Measurements from ENCODE around the gene UQCR10. TPM values are rescaled to one million over a fixed set of nuclear protein-coding genes. Genes with fewer than 3 reads are reported as not detected.
"Not testable (repeated sequence)": the region's sequence is repeated elsewhere in the genome, so short reads cannot be mapped to it uniquely, and the experiment has no call there.

The UQCR10 gene
- total RNA-seq, 1 donor from 2014 or later: 81.1 TPM

DNA sequence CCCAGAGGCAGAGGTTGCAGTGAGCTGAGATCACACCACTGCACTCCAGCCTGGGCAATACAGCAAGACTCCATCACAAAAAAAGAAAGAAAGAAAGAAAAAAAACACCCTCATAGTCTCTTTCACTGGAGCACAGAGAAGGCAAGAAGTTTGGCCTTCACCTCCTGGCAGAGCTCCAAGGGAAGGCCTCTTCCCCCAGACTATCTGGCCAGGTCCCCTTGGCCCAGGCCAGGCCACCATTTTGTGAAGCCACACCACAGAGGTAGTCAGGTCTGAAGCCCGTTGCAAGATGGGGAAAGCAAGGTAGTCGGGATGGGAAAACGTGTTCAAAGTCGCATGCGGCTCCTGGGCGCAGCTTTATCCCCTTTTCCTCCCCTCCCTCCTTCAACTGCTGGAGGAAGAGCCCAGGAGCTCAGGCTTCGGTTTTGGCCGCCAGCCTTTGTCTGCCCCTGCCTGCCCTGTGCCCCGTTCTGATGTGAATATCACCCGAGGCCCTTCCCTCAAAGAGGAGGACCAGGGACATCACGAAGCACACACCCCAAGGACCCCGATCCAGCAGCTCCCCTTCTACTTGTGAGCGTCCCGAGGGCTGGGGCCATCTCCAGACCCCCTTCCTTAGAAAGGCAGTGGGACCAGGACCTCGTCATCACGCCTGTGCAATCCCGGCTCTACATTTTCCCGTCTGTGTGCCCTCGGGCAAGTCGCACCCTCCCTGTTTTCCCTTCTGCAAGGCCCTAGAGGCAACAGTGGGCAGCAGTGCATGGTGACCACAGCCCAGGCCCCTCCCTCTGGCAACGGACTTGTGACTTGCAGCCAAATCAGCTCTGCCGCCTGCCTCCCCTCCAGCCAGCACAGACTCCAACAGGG is 29.7 kb upstream of the UQCR10 start:
- DNase-seq (ENCODE audit: low spot score): no peak

DNA sequence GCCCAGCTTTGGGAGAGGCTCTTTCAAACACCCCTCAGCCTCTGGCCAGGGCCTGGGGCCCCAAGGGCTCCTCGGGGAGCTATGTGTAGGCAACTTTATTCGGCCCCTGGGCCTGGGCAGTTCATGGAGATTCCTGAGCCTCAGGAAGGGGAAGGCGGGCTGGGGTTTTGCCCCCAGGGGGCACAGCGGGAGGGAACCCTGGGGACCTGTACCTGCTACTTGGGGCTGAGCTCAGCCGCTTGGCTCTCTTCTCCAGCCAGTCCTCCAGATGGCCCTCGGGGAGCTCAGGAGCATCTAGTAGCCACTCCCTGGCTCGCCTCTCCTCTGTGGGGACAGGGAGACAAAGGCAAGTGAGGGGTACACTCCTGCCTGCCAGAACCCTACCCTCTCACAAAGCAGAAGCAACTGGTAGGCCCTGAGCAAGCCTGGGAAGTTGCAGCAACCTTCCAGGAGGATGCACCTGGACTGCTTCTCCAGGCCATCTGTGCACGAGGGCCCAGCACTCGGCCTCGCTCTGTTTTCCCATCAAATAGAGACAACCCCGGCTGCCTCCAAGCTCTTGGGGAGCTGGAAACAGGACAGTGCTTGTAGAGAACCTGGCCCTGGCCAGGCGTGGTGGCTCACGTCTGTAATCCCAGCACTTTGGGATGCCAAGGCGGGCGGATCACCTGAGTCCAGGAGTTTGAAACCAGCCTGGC is 28.9 kb upstream of the UQCR10 start:
- DNase-seq (ENCODE audit: low spot score): no peak

- no peak for DNase-seq (ENCODE audit: low spot score)
These were observed 27.8 kb upstream of the UQCR10 start for GRCh38 chr22:29739346-29739875.

- DNase-seq (ENCODE audit: low spot score): no peak
These were observed 27.0 kb upstream of the UQCR10 start for GRCh38 chr22:29740216-29740615.

DNA sequence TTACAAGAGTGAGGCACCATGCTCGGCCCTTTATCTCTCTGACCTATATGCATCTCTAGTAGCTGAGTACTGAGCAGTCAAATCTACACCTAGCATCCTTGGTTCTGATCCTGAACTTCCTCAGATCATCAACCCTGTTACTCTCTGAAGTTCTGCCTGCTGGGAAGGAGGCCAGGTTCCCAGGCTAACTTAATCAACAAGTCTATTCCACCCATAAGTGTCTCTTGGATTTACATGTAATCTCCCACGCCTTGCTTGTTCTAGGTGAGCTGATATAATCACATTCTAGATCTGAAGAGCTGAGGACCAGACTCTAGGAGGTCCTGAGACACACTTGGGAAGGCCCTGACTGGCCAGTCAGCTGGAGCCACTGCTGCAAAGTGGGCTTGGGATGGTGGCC is 25.2 kb upstream of the UQCR10 start:
- DNase-seq (ENCODE audit: low spot score): no peak

GRCh38 chr22:29742326-29742725 is 24.8 kb upstream of the UQCR10 start:
- no peak for DNase-seq (ENCODE audit: low spot score)

- DNase-seq (ENCODE audit: low spot score): no peak
These were observed 22.3 kb upstream of the UQCR10 start for GRCh38 chr22:29744902-29745301.

DNA sequence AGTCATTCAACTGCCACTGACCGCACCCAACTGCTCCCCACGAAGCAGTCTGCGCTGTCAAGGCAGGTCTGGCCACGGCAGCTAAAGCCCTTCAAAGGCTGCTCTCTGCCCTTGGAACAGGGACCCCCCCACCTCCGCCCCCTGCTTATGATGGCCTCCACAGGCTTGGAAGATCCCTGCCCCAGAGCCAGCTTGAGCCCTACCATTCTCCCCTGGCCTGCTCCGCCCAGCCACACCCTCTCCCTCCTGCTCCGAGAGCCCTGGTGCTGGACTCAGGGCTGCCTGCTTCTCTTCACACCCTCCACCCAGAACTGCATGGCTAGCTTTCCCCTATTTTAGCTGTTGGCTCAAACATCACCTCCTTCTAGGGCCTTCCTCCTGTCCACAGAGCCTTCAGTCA is 19.3 kb upstream of the UQCR10 start:
- DNase-seq (ENCODE audit: low spot score): no peak

DNA sequence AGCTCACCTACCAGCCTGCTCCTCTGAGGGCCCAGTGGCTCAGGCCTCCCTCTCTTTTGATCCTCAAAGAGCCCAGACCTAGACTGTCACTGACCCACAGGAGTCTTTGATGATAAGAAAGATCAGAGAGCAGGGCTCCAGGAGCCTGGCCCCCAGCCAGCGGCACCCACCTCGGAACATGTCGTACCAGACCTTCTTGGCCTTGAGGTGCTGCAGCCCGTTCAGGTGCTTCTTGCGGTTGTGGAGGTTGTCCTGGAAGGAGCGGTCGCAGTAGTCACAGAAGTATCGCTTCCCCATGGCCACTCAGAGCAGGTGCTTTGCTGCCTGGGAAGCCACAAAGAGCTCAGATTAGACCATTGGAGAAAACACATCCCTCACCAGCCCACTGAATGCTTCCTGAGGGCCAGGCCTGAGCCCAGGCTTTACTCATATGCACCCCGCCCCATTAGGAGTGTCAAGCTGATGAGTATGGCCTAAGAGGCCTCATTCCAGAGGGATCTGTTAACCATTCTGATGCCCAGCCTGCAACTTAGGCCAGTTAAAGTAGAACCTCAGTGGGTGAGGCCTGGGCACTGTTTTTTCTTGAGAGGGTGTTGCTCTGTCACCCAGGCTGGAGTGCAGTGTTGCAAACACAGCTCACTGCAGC is 18.8 kb upstream of the UQCR10 start:
- DNase-seq (ENCODE audit: low spot score): no peak

GRCh38 chr22:29750029-29750428 is 17.1 kb upstream of the UQCR10 start:
- DNase-seq (ENCODE audit: low spot score): no peak

DNA sequence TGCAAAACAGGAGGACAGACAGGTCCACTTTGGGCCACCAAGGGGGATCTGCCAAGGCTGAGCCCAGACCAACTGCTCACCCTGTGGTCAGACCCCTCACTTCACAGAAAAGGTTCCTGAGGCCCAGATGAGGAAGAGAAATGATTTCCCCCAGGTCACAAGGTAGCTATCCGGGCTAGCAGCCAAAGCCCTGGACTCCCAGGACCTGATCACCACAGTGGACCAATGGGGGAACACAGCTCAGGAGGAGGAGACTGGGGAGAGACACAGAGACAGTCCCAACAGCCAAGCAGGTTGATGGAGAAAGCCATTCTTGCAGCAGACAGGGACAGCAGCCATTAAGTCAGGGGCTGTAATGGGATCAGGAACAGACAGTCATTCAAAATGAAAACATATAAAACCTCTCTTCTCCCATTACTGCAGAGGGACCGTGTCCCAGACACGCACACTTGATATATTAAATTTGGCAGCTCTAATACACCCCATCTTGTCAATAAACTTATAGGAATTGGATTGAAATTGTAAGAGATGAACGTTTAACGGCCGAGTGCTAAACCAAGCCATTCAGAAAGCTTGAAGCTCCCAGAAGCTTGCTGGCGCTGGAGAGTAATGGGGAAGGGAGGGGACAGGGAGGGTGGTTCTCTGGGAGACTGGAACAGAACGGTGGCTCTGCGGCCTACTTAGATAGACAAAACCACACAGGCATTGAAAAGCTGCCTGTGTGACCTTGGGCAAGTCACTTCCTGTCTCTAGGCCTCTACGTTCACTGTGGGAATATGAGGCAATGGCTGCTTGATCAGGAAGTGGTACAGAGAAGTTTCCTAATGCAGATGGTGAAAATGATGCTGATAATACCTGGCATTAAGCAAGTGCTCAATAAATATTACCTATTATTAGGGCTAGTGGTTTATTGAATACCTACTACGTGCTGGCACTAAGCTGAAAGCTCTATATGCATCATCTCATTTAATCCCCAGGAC is 16.3 kb upstream of the UQCR10 start:
- no peak for DNase-seq (ENCODE audit: low spot score)

DNA sequence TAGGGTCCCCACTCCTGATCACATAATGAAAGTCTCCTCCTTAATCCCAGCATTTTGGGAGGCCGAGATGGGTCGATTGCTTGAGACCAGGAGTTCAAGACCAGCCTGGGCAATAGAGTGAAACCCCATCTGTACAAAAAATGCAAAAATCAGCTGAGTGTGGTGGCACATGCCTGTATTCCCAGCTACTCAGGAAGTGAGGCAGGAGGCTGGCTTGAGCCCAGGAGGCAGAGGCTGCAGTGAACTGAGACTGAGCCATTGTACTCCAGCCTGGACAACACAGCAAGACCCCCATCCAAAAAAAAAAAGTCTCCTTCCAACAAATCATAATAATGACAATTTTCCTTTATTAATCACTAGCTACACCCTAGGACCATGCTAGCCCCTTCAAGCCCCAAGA is 15.5 kb upstream of the UQCR10 start:
- no peak for DNase-seq (ENCODE audit: low spot score)

DNA sequence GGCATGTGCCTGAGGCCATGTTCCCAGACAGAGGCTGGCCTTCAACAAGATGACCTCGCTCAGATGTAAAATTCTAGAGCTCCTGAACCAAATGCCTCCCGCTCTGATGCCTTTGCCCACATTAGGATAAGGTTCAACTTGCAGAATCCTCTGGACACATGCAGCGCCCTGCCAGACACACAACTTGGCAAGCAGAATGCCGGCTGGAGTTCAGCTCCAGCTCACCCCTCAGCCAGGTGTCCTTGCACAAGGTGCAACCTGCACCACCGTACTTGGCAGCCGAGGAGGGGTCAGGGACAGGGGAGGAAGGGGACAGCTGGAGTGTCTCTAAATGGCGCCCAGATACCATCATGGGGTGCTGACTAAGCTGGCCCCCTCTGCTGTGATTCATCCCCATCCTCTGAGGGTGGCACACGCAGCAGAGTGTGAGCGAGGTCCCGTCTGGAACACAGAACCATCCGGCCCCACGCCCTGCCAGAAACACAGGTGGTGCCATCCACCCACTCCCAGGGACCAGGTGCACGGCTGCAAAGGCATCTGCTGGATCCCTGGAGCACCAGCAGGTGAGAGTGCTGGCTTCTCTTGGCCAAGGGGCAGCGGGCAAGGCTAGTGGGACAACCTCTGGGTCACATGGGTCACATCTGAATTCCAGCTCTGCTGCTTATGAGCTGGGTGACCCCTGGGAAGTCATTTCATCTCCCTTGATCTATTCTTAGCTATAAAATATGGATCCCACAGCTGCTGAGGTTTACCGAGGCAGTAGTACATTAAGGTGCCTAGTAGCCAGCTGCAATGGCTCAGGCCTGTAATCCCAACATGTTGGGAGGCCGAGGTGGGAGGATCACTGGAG is 13.1 kb upstream of the UQCR10 start:
- no peak for DNase-seq (ENCODE audit: low spot score)

- DNase-seq (ENCODE audit: low spot score): not testable (repeated sequence)
These were observed 12.3 kb upstream of the UQCR10 start for GRCh38 chr22:29754658-29755395.

DNA sequence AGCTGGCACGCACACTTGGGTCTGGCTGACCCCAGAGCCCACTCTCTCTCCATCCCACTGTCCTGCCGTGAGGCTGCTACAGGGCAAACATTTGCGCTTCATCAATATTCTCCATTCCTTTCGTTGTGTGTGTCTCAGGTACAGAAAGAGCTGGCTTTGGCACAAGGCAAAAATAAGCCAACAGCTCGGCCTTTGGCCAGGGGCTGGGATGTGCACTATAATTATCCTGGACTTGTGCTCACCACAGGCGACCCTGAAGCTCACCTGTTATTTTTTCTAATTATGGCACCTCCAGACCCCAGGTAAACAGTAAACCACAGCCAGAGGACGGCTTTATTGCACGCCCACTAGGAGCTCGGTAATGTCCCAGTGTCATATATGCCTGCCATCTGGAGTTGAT is 11.3 kb upstream of the UQCR10 start:
- DNase-seq (ENCODE audit: low spot score): no peak

DNA sequence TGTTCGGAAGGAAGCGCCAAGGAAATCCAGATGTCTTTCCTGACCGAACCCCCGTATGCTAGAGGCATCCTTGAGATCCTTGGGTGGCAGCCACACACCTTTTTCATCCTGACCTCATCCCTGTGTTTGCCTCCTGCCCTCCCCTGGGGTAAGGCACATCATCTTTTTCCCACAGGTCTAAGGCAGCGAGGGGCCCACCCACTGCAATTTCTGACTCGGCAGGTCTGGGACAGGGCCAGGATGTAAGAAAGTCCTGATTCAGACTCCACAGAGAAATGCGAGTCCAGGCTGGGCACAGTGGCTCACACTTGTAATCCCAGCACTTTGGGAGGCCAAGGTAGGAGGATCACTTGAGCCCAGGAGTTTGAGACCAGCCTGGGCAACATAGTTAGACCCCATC is 10.8 kb upstream of the UQCR10 start:
- DNase-seq (ENCODE audit: low spot score): no peak

DNA sequence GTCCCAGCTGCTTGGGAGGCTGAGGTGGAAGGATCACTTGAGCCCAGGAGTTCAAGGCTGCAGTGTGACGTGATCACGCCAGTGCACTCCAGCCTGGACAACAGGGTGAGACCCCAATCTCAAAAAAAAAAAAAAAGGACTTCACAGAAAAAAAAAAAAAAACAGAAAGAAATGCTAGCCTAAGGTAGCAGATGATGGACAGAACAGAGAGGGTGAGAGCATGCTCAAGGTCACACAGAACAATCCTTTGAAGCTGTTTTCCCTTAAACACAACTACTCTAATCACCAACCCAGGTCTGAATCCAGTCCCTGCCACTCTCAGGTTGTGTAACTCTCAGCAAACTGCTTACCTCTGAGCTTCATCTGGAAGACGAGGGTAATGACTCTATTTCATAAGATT is 10.1 kb upstream of the UQCR10 start:
- no peak for DNase-seq (ENCODE audit: low spot score)

GRCh38 chr22:29758068-29758622 is 9.0 kb upstream of the UQCR10 start:
- DNase-seq (ENCODE audit: low spot score): no peak

- DNase-seq (ENCODE audit: low spot score): no peak
These were observed 8.2 kb upstream of the UQCR10 start for GRCh38 chr22:29758959-29759358.
